SK-N-SH (cell line): ENCODE results near the gene FAM120A. TPM values are rescaled to one million over a fixed set of nuclear protein-coding genes. Genes with fewer than 3 reads are reported as not detected.

Source experiments
- CTCF ChIA-PET: fragments of 300-600, 350-600 bp; formaldehyde crosslinking; extraction: SDS; loops from one replicate; lab custom pipeline; 2021; lab: Yijun Ruan, JAX
- POLR2A ChIA-PET: fragments of 350-600 bp; sonication (Branson Sonifier 250); formaldehyde crosslinking; extraction: SDS; loops from one replicate; lab custom pipeline; 2020; ENCODE audit warnings: antibody characterized with exemption, inconsistent platforms; lab: Yijun Ruan, JAX
- DNase-seq: peaks from one replicate; pipeline ENCODE4 v3.0.0; 2012
- H2AFZ ChIP-seq: fragments of 200-600 bp; sonication (generic); 2 replicates; pipeline ENCODE4 v1.8.1; 2016; ENCODE audit warnings: antibody characterized with exemption, mild to moderate bottlenecking, low read depth
- H3F3A ChIP-seq: fragments of 200-600 bp; sonication (generic); replicated peaks from 2 replicates; pipeline ENCODE3; 2016; ENCODE audit warnings: antibody characterized with exemption, mild to moderate bottlenecking; ENCODE audit not compliant: insufficient read depth
- H3K27ac ChIP-seq, 2 experiments: fragments of 200-500 bp in 1 of 2; fragments of 200-600 bp in 1 of 2; sonication (Bioruptor generic) in 1 of 2; sonication (generic), shearing (Covaris generic) in 1 of 2; 2 replicates each; pipeline versions ENCODE4 v1.5.1 to v1.6.1; 2014 to 2016; ENCODE audit warnings: low read depth in 2 of 2, inconsistent platforms in 1 of 2, low read length in 1 of 2, mild to moderate bottlenecking in 1 of 2, mixed read lengths in 1 of 2
- H3K27me3 ChIP-seq: fragments of 200-600 bp; sonication (generic), shearing (Covaris generic); 2 replicates; pipeline ENCODE4 v1.6.1; 2016; ENCODE audit warnings: mixed run types; ENCODE audit not compliant: insufficient read depth
- H3K36me3 ChIP-seq, 2 experiments: fragments of 200-500 bp in 1 of 2; fragments of 200-600 bp in 1 of 2; sonication (Bioruptor generic) in 1 of 2; sonication (generic) in 1 of 2; replicated peaks in 1 of 2; 2 replicates each; pipeline versions ENCODE3 to v1.5.1; 2014 to 2016; ENCODE audit warnings: low read length in 1 of 2, mild to moderate bottlenecking in 1 of 2; ENCODE audit not compliant: insufficient read depth in 2 of 2, control insufficient read depth in 1 of 2
- H3K4me1 ChIP-seq, 2 experiments: fragments of 200-500 bp in 1 of 2; fragments of 200-600 bp in 1 of 2; sonication (Bioruptor generic) in 1 of 2; sonication (generic), shearing (Covaris generic) in 1 of 2; 2 replicates each; pipeline versions ENCODE4 v1.5.1 to v1.6.1; 2014 to 2016; ENCODE audit warnings: low read depth in 1 of 2, low read length in 1 of 2, mixed run types in 1 of 2; ENCODE audit not compliant: insufficient read depth in 2 of 2, control insufficient read depth in 1 of 2
- H3K4me2 ChIP-seq: fragments of 200-600 bp; sonication (generic), shearing (Covaris generic); 2 replicates; pipeline ENCODE4 v1.6.1; 2017; ENCODE audit warnings: mixed run types
- H3K4me3 ChIP-seq, 2 experiments: fragments of 200-500 bp in 1 of 2; fragments of 200-600 bp in 1 of 2; sonication (Bioruptor generic) in 1 of 2; sonication (generic), shearing (Covaris generic) in 1 of 2; 2 replicates each; pipeline versions ENCODE4 v1.5.1 to v1.8.1; 2014 to 2016; ENCODE audit warnings: low read depth in 2 of 2, inconsistent platforms in 1 of 2, low read length in 1 of 2, mild to moderate bottlenecking in 1 of 2, mixed read lengths in 1 of 2, moderate library complexity in 1 of 2
- H3K79me2 ChIP-seq: fragments of 200-600 bp; sonication (generic); 2 replicates; pipeline ENCODE4 v1.8.1; 2017; ENCODE audit warnings: mild to moderate bottlenecking; ENCODE audit not compliant: insufficient read depth
- H3K9ac ChIP-seq: fragments of 200-600 bp; sonication (generic); 2 replicates; pipeline ENCODE4 v1.6.1; 2017; ENCODE audit warnings: mixed run types
- H3K9me2 ChIP-seq: fragments of 200-600 bp; sonication (generic); 2 replicates; pipeline ENCODE4 v1.6.1; 2017; ENCODE audit warnings: mixed run types
- H3K9me3 ChIP-seq: fragments of 200-600 bp; sonication (generic); 2 replicates; pipeline ENCODE4 v1.6.1; 2017; ENCODE audit warnings: mixed run types, mild to moderate bottlenecking, moderate library complexity
- H4K20me1 ChIP-seq: fragments of 200-600 bp; sonication (generic); 2 replicates; pipeline ENCODE4 v1.6.1; 2017; ENCODE audit warnings: mild to moderate bottlenecking, mixed run types; ENCODE audit not compliant: insufficient read depth
- CHD2 ChIP-seq: fragments of 150-350 bp; IDR thresholded peaks from 2 replicates; pipeline ENCODE4 v1.6.1; 2018; ENCODE audit warnings: low read length; ENCODE audit not compliant: partially characterized antibody
- ELF1 ChIP-seq: IDR thresholded peaks from 2 replicates; pipeline ENCODE4 v1.4.0; 2012
- EZH2phosphoT487 ChIP-seq: fragments of 200-600 bp; sonication (generic); IDR thresholded peaks from 2 replicates; pipeline ENCODE4 v1.6.1; 2017; ENCODE audit warnings: low read depth, mixed run types, mild to moderate bottlenecking, antibody characterized with exemption, moderate library complexity, borderline replicate concordance
- FOSL2 ChIP-seq: IDR thresholded peaks from 2 replicates; pipeline ENCODE4 v1.4.0; 2012; ENCODE audit warnings: low read depth, mild to moderate bottlenecking, moderate library complexity, borderline replicate concordance
- FOXJ3 ChIP-seq: sonication (generic); formaldehyde crosslinking; IDR thresholded peaks from 2 replicates; pipeline ENCODE4 v1.5.1; 2020; ENCODE audit warnings: mild to moderate bottlenecking, missing genetic modification reagents
- GABPA ChIP-seq: IDR thresholded peaks from 2 replicates; pipeline ENCODE4 v1.4.0; 2012; ENCODE audit warnings: low read depth, mild to moderate bottlenecking
- MEF2A ChIP-seq: IDR thresholded peaks from 2 replicates; pipeline ENCODE4 v1.4.0; 2012; ENCODE audit warnings: low read depth, borderline replicate concordance
- MXI1 ChIP-seq: IDR thresholded peaks from 2 replicates; pipeline ENCODE4 v1.6.1; 2012; ENCODE audit warnings: mild to moderate bottlenecking, low read depth, low read length, improper control_type of control experiment
- POLR2AphosphoS5 ChIP-seq: IDR thresholded peaks from 2 replicates; pipeline ENCODE4 v1.6.1; 2012; ENCODE audit warnings: low read depth, low read length
- RAD21 ChIP-seq: IDR thresholded peaks from 2 replicates; pipeline ENCODE4 v1.6.1; 2012; ENCODE audit warnings: mild to moderate bottlenecking, low read length
- RFX5 ChIP-seq: IDR thresholded peaks from 2 replicates; pipeline ENCODE4 v1.6.1; 2012; ENCODE audit warnings: mild to moderate bottlenecking, improper control_type of control experiment, low read length
- SMC3 ChIP-seq: IDR thresholded peaks from 2 replicates; pipeline ENCODE4 v1.6.1; 2012; ENCODE audit warnings: low read depth, low read length, improper control_type of control experiment
- TCF12 ChIP-seq: IDR thresholded peaks from 2 replicates; pipeline ENCODE4 v1.4.0; 2012
- USF2 ChIP-seq: fragments of 150-350 bp; IDR thresholded peaks from 2 replicates; pipeline ENCODE4 v1.6.1; 2017; ENCODE audit warnings: antibody characterized with exemption, low read length, low read depth, borderline replicate concordance
- WGBS: methylation state at CpG from one replicate; pipeline ENCODE4 v1.1.6; 2017; ENCODE audit warnings: low lambda C conversion rate; 5-methylcytosine and 5-hydroxymethylcytosine counted together
- polyA plus RNA-seq, 3 experiments: library from polyadenylated mRNA; depleted of rRNA; stranded (reverse); fragments of >200 nt; gene quantifications; 2 replicates each; pipeline ENCODE4 v1.2.3, GENCODE V29; 2012
- TF ChIP-seq, protein P1 (sequence below): IDR thresholded peaks from 2 replicates; pipeline ENCODE4 v1.4.0; 2012; ENCODE audit warnings: low read depth, borderline replicate concordance
- TF ChIP-seq, protein P2 (sequence below): fragments of 200-600 bp; sonication (generic); IDR thresholded peaks from 2 replicates; pipeline ENCODE4 v1.6.1; 2017; ENCODE audit warnings: antibody characterized with exemption, mild to moderate bottlenecking, moderate library complexity

Gene FAM120A
- polyA plus RNA-seq, 1 of the 3 experiments (the other 2 are of a cell fraction): 58.6 TPM

DNA sequence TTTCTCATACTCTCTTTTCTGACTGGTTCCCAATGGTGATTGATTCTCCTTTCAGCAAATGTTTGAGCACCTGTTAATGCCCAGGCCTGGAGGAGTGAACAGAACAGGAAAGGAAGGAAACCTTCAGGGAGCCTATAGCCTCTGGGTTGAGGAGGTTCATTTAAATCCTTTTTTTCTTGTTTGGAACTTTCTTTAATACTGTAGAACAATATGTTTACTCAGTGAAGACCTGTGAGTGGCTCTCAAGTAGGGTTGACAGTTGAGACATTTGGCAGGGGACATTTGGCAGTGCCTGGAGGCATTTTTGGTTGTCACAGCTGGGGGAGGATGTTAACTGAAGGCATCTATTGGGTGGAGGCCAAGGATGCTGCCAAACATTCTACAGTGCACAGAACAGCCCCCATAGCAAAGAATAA, 8.0 kb downstream of the FAM120A start:
- Histone ChIP-seq H3K27me3 (no peaks in the 10 kb centered on the region), H3K27ac (no peak overlapping the region), H3K79me2 (peaks cover 100% of the 10 kb centered on the region), H3K9me3 (no peaks in the 10 kb centered on the region), H3K4me2 (no peak overlapping the region), H3K9me2 (no peaks in the 10 kb centered on the region), H3K9ac (no peak overlapping the region), H3K36me3 (peaks cover 0 to 8% of the 10 kb centered on the region in 2 experiments), H2AFZ (no peak overlapping the region), H3F3A (no peaks in the 10 kb centered on the region), H4K20me1 (peaks cover 73% of the 10 kb centered on the region), H3K4me3 (no peak overlapping the region), H3K4me1 (peaks cover 11% of the 10 kb centered on the region in 2 experiments; a peak in 3 of 4 replicates)
- no peak for DNase-seq
- ChIA-PET CTCF (no interaction called here), POLR2A (no interaction called here)
- TF ChIP-seq GABPA (no peak), USF2 (no peak), POLR2AphosphoS5 (no peak)
- TF ChIP-seq, protein P1, sequence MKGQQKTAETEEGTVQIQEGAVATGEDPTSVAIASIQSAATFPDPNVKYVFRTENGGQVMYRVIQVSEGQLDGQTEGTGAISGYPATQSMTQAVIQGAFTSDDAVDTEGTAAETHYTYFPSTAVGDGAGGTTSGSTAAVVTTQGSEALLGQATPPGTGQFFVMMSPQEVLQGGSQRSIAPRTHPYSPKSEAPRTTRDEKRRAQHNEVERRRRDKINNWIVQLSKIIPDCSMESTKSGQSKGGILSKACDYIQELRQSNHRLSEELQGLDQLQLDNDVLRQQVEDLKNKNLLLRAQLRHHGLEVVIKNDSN: no peak

- TF ChIP-seq TCF12: peak; percentile 20; the same call in 1 of the 2 replicates
- TF ChIP-seq, protein P2, sequence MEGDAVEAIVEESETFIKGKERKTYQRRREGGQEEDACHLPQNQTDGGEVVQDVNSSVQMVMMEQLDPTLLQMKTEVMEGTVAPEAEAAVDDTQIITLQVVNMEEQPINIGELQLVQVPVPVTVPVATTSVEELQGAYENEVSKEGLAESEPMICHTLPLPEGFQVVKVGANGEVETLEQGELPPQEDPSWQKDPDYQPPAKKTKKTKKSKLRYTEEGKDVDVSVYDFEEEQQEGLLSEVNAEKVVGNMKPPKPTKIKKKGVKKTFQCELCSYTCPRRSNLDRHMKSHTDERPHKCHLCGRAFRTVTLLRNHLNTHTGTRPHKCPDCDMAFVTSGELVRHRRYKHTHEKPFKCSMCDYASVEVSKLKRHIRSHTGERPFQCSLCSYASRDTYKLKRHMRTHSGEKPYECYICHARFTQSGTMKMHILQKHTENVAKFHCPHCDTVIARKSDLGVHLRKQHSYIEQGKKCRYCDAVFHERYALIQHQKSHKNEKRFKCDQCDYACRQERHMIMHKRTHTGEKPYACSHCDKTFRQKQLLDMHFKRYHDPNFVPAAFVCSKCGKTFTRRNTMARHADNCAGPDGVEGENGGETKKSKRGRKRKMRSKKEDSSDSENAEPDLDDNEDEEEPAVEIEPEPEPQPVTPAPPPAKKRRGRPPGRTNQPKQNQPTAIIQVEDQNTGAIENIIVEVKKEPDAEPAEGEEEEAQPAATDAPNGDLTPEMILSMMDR: no peak
- no peaks in the 10 kb centered on the region for H3K9me2 ChIP-seq
- 87% methylated on average over 3 of the region's 3 CpGs for WGBS
- H3K36me3 ChIP-seq: peaks cover 0 to 3% of the 10 kb centered on the region in 2 experiments
- H3K27ac ChIP-seq: 0 out of 4 replicates have a peak overlapping the region, but pooled peaks of 1 of the 2 experiments have one; percentile 7
- no peak overlapping the region for H3K9ac ChIP-seq
- H3K9me3 ChIP-seq: no peaks in the 10 kb centered on the region
- no peak overlapping the region for H3K4me2 ChIP-seq
- no peak overlapping the region for H3K4me3 ChIP-seq
- H3F3A ChIP-seq: no peaks in the 10 kb centered on the region
- no peak overlapping the region for H2AFZ ChIP-seq
- peaks cover 77% of the 10 kb centered on the region for H4K20me1 ChIP-seq
- no peak for DNase-seq
- H3K27me3 ChIP-seq: no peaks in the 10 kb centered on the region
- ChIA-PET POLR2A (no interaction called here), CTCF (no interaction called here)
- H3K79me2 ChIP-seq: peaks cover 100% of the 10 kb centered on the region
- peaks cover 15% of the 10 kb centered on the region in 2 experiments; a peak in 3 of 4 replicates for H3K4me1 ChIP-seq
These were observed 9.4 kb downstream of the FAM120A start for GRCh38 chr9:93460689-93461413.

- ChIA-PET CTCF (no interaction called here), POLR2A (no interaction called here)
- H3K9ac ChIP-seq: no peak overlapping the region
- H3K36me3 ChIP-seq: peaks cover 0 to 3% of the 10 kb centered on the region in 2 experiments
- H3K27ac ChIP-seq: no peak overlapping the region
- peaks cover 100% of the 10 kb centered on the region for H3K79me2 ChIP-seq
- H3K4me1 ChIP-seq: peaks cover 16 to 19% of the 10 kb centered on the region in 2 experiments; a peak in 3 of 4 replicates
- WGBS: 96% methylated on average over 1 of the region's 1 CpG
- peaks cover 73% of the 10 kb centered on the region for H4K20me1 ChIP-seq
- no peak overlapping the region for H3K4me3 ChIP-seq
- no peaks in the 10 kb centered on the region for H3K27me3 ChIP-seq
- no peaks in the 10 kb centered on the region for H3F3A ChIP-seq
- no peak overlapping the region for H2AFZ ChIP-seq
- no peak for DNase-seq
- H3K9me3 ChIP-seq: no peaks in the 10 kb centered on the region
- H3K4me2 ChIP-seq: no peak overlapping the region
- no peaks in the 10 kb centered on the region for H3K9me2 ChIP-seq
- TF ChIP-seq EZH2phosphoT487 (no peak), RAD21 (no peak), MEF2A (no peak), SMC3 (no peak), FOXJ3 (CRISPR knock-in tag) (no peak), MXI1 (no peak), FOSL2 (no peak), RFX5 (no peak), ELF1 (no peak), CHD2 (no peak)
- TF ChIP-seq, protein P2: no peak
These were observed 9.9 kb downstream of the FAM120A start for GRCh38 chr9:93461414-93461743.
